ENCODE data around the gene STAT3.

The STAT3 gene

DNA sequence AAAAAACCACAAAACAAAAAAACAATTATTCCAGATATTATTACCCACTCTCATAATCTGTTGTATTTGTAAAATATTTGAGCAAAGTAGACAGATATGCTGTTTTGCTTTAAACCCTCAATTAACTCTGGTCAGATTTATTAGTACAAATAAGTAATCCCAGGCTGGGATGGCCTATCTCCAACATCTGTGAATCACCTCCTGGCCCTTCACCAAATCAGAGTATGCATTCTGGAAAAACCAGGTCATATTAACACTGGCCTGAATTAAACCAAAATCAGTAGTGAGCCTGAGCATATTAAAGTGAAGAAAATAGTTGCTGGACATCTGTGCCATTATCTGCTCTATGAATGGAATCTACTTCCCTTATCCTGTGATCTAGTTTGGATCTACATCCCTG is 41.0 kb downstream of the STAT3 start:
- H3K4me1 ChIP-seq (ENCODE audit: insufficient read depth, low read length): no peaks in the 10 kb centered on the region
- H3K79me2 ChIP-seq (ENCODE audit: insufficient read depth, low read length): no peaks in the 10 kb centered on the region
- no peak overlapping the region for H3K9ac ChIP-seq (ENCODE audit: low read depth, low read length)
- no peak overlapping the region for H2AFZ ChIP-seq (ENCODE audit: low read depth, low read length)
- no peak for TF ChIP-seq EZH2 (IDR thresholded peaks at IDR 0.05; ENCODE audit: borderline replicate concordance, low read depth, low read length, severe bottlenecking)
- no peak overlapping the region for H3K4me2 ChIP-seq (ENCODE audit: insufficient read depth, low read length)
- peaks cover 16% of the 10 kb centered on the region for H3K36me3 ChIP-seq (ENCODE audit: insufficient read depth, low read length)
- H3K27ac ChIP-seq (ENCODE audit: low read length): no peak overlapping the region
- H3K9me3 ChIP-seq (ENCODE audit: insufficient read depth, low read length, severe bottlenecking): no peaks in the 10 kb centered on the region
- DNase-seq: no peak
- no peaks in the 10 kb centered on the region for H3K27me3 ChIP-seq (ENCODE audit: insufficient read depth, low read length, poor library complexity)
- no peak overlapping the region for H3K4me3 ChIP-seq (ENCODE audit: low read depth in 1 of 2, low read length in 2 of 2)
- ATAC-seq (ENCODE audit: insufficient read depth, low read depth): no peak
- no peaks in the 10 kb centered on the region for H4K20me1 ChIP-seq (ENCODE audit: insufficient read depth, low read length)

GRCh38 chr17:42346481-42346880 is 41.8 kb downstream of the STAT3 start:
- no peak for ATAC-seq (ENCODE audit: insufficient read depth, low read depth)
- Histone ChIP-seq H4K20me1 (ENCODE audit: insufficient read depth, low read length) (no peaks in the 10 kb centered on the region), H2AFZ (ENCODE audit: low read depth, low read length) (no peak overlapping the region), H3K9me3 (ENCODE audit: insufficient read depth, low read length, severe bottlenecking) (no peaks in the 10 kb centered on the region), H3K36me3 (ENCODE audit: insufficient read depth, low read length) (peaks cover 18% of the 10 kb centered on the region), H3K27ac (ENCODE audit: low read length) (no peak overlapping the region), H3K9ac (ENCODE audit: low read depth, low read length) (no peak overlapping the region), H3K27me3 (ENCODE audit: insufficient read depth, low read length, poor library complexity) (no peaks in the 10 kb centered on the region), H3K79me2 (ENCODE audit: insufficient read depth, low read length) (no peaks in the 10 kb centered on the region), H3K4me1 (ENCODE audit: insufficient read depth, low read length) (no peaks in the 10 kb centered on the region), H3K4me3 (ENCODE audit: low read depth in 1 of 2, low read length in 2 of 2) (no peak overlapping the region), H3K4me2 (ENCODE audit: insufficient read depth, low read length) (no peak overlapping the region)
- no peak for DNase-seq
- no peak for TF ChIP-seq EZH2 (IDR thresholded peaks at IDR 0.05; ENCODE audit: borderline replicate concordance, low read depth, low read length, severe bottlenecking)
- TF ChIP-seq, protein P1, sequence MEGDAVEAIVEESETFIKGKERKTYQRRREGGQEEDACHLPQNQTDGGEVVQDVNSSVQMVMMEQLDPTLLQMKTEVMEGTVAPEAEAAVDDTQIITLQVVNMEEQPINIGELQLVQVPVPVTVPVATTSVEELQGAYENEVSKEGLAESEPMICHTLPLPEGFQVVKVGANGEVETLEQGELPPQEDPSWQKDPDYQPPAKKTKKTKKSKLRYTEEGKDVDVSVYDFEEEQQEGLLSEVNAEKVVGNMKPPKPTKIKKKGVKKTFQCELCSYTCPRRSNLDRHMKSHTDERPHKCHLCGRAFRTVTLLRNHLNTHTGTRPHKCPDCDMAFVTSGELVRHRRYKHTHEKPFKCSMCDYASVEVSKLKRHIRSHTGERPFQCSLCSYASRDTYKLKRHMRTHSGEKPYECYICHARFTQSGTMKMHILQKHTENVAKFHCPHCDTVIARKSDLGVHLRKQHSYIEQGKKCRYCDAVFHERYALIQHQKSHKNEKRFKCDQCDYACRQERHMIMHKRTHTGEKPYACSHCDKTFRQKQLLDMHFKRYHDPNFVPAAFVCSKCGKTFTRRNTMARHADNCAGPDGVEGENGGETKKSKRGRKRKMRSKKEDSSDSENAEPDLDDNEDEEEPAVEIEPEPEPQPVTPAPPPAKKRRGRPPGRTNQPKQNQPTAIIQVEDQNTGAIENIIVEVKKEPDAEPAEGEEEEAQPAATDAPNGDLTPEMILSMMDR (IDR thresholded peaks at IDR 0.05; ENCODE audit: borderline replicate concordance, extremely low read depth, low read length, poor library complexity, severe bottlenecking): no peak

DNA sequence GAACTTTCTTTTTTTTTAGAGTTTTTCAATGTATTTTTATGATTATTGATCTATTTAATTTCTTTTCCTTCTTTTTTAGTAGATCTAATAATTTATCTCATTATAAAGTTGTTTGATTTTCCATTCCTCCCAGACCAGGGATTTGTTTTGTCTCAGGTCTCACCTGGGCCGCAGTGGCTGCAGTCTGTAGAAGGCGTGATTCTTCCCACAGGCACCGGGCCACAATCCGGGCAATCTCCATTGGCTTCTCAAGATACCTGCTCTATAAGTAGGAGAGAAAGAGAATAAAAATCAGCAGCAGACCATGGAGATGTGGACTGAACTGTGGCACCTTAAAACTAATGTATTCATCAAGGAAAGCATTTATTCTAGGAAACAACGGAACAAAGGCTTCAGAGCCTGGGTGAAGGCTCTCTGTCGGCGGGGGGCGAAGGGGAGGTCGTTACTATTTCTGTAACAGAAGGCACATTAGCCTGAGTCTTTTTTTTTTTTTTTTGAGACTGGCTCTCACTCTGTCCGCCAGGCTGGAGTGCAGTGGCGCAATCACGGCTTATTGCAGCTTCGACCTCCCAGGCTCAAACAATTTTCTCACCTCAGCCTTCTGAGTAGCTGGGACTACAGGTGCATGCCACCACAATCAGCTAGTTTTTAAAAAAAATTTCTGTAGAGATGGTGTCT is 42.7 kb downstream of the STAT3 start:
- Histone ChIP-seq H3K4me3 (ENCODE audit: low read depth in 1 of 2, low read length in 2 of 2) (no peak overlapping the region), H2AFZ (ENCODE audit: low read depth, low read length) (no peak overlapping the region), H3K36me3 (ENCODE audit: insufficient read depth, low read length) (peaks cover 25% of the 10 kb centered on the region), H3K4me1 (ENCODE audit: insufficient read depth, low read length) (no peaks in the 10 kb centered on the region), H4K20me1 (ENCODE audit: insufficient read depth, low read length) (no peaks in the 10 kb centered on the region), H3K79me2 (ENCODE audit: insufficient read depth, low read length) (no peaks in the 10 kb centered on the region), H3K4me2 (ENCODE audit: insufficient read depth, low read length) (no peak overlapping the region), H3K9ac (ENCODE audit: low read depth, low read length) (no peak overlapping the region), H3K9me3 (ENCODE audit: insufficient read depth, low read length, severe bottlenecking) (no peaks in the 10 kb centered on the region), H3K27ac (ENCODE audit: low read length) (no peak overlapping the region), H3K27me3 (ENCODE audit: insufficient read depth, low read length, poor library complexity) (no peaks in the 10 kb centered on the region)
- DNase-seq: no peak
- no peak for ATAC-seq (ENCODE audit: insufficient read depth, low read depth)
- TF ChIP-seq, protein P1 (IDR thresholded peaks at IDR 0.05; ENCODE audit: borderline replicate concordance, extremely low read depth, low read length, poor library complexity, severe bottlenecking): no peak
- TF ChIP-seq EZH2 (IDR thresholded peaks at IDR 0.05; ENCODE audit: borderline replicate concordance, low read depth, low read length, severe bottlenecking): no peak

DNA sequence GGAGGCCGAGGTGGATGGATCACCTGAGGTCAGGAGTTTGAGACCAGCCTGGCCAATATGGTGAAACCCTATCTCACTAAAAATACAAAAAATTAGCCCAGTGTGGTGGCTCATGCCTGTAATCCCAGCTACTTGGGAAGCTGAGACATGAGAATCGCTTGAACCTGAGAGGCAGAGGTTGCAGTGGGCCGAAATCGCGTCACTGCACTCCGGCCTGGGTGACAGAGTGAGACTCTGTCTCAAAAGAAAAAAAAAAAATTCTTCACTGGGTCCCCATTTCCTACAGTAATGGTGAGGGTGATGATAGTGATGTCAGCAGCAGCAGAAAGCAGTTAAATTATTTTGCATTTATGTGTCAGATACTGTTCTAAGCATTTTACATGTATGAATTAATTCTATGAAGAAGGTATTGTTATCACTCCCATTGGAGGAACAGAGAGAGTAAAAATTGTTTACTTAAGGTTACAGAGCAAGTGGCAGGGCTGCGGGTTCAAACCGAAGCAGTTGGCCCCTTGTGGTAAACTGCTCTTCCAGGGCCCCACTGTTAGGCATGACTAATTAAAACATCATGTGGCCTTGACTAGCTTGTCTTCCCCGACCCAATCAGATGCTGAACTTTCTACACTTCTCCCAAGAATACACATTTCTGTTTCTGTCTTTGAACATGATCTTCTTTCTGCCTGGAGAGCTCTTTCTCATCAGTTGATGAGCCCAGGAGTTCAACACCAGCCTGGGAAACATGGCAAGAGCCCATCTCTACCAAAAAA is 45.8 kb downstream of the STAT3 start:
- Histone ChIP-seq H2AFZ (ENCODE audit: low read depth, low read length) (no peak overlapping the region), H3K4me3 (ENCODE audit: low read depth in 1 of 2, low read length in 2 of 2) (no peak overlapping the region), H3K79me2 (ENCODE audit: insufficient read depth, low read length) (no peaks in the 10 kb centered on the region), H4K20me1 (ENCODE audit: insufficient read depth, low read length) (no peaks in the 10 kb centered on the region), H3K4me2 (ENCODE audit: insufficient read depth, low read length) (no peak overlapping the region), H3K27ac (ENCODE audit: low read length) (no peak overlapping the region), H3K4me1 (ENCODE audit: insufficient read depth, low read length) (no peaks in the 10 kb centered on the region), H3K9me3 (ENCODE audit: insufficient read depth, low read length, severe bottlenecking) (no peaks in the 10 kb centered on the region), H3K27me3 (ENCODE audit: insufficient read depth, low read length, poor library complexity) (no peaks in the 10 kb centered on the region), H3K9ac (ENCODE audit: low read depth, low read length) (no peak overlapping the region), H3K36me3 (ENCODE audit: insufficient read depth, low read length) (peaks cover 36% of the 10 kb centered on the region)
- ATAC-seq (ENCODE audit: insufficient read depth, low read depth) (no peak), DNase-seq (no peak)
- TF ChIP-seq EZH2 (IDR thresholded peaks at IDR 0.05; ENCODE audit: borderline replicate concordance, low read depth, low read length, severe bottlenecking): no peak
